Upper lobe of right lung (tissue), 1 donor: ENCODE results near the gene SIT1. TPM values are rescaled to one million over a fixed set of nuclear protein-coding genes. Genes with fewer than 3 reads are reported as not detected.

Experiments used
- ATAC-seq: fragments of 200-7000 bp; cut with Tn5 transposase; one replicate; pipeline ENCODE4 v1.9.1; 2020; ENCODE audit warnings: mild to moderate bottlenecking, moderate library complexity
- DNase-seq: peaks from one replicate; pipeline ENCODE4 v3.0.0-alpha.2; 2020
- H3K27ac ChIP-seq: fragments of 200-600 bp; one replicate; pipeline ENCODE4 v1.8.0; 2022
- H3K27me3 ChIP-seq: fragments of 200-600 bp; one replicate; pipeline ENCODE4 v1.8.0; 2022; ENCODE audit warnings: mild to moderate bottlenecking
- H3K36me3 ChIP-seq: fragments of 200-600 bp; one replicate; pipeline ENCODE4 v1.8.0; 2022
- H3K4me1 ChIP-seq: fragments of 200-600 bp; one replicate; pipeline ENCODE4 v1.8.0; 2022
- H3K4me3 ChIP-seq: fragments of 200-600 bp; one replicate; pipeline ENCODE4 v1.8.0; 2022; ENCODE audit warnings: mild to moderate bottlenecking
- H3K9me3 ChIP-seq: fragments of 200-600 bp; one replicate; pipeline ENCODE4 v1.8.0; 2022
- CTCF ChIP-seq: fragments of 200-600 bp; IDR thresholded peaks from one replicate; pipeline ENCODE4 v1.8.0; 2022; ENCODE audit warnings: antibody characterized with exemption
- intact Hi-C: fragments of 100-400 bp; cut with DNase I; formaldehyde crosslinking; loops from one replicate; pipeline ENCODE4 v1.11.0; 2022
- total RNA-seq: library from RNA; stranded (reverse); fragmentation: NEBNext Ultra II Directional; extraction: Animal tissue kit (Norgen Biotek cat#: 25700); gene quantifications from one replicate; pipeline ENCODE4 v1.2.1, GENCODE V29; 2021
- donor health status: DM: no; HTN: yes; CAD: no; lungs with severe emphysema.

The SIT1 gene
- total RNA-seq, 1 donor from 2014 or later: 2.2 TPM

GRCh38 chr9:35686222-35687203, 35.8 kb upstream of the SIT1 start:
- peak overlapping the region; percentile 3 for H3K4me3 ChIP-seq
- DNase-seq: no peak
- H3K27ac ChIP-seq: no peak overlapping the region
- ATAC-seq: peak; percentile 7
- H3K9me3 ChIP-seq: no peaks in the 10 kb centered on the region
- H3K36me3 ChIP-seq: peaks cover 10% of the 10 kb centered on the region
- no peak for TF ChIP-seq CTCF
- intact Hi-C loops: no loop called here
- no peaks in the 10 kb centered on the region for H3K27me3 ChIP-seq
- H3K4me1 ChIP-seq: peaks cover 14% of the 10 kb centered on the region

- H3K27ac ChIP-seq: no peak overlapping the region
- no peaks in the 10 kb centered on the region for H3K27me3 ChIP-seq
- TF ChIP-seq CTCF: no peak
- no peaks in the 10 kb centered on the region for H3K9me3 ChIP-seq
- intact Hi-C loops: no loop called here
- ATAC-seq (no peak), DNase-seq (no peak)
- H3K4me3 ChIP-seq: no peak overlapping the region
- peaks cover 10% of the 10 kb centered on the region for H3K36me3 ChIP-seq
- peaks cover 10% of the 10 kb centered on the region for H3K4me1 ChIP-seq
These were observed 34.8 kb upstream of the SIT1 start for GRCh38 chr9:35685506-35685905.

- Histone ChIP-seq H3K4me3 (no peak overlapping the region), H3K27me3 (no peaks in the 10 kb centered on the region), H3K36me3 (peaks cover 10% of the 10 kb centered on the region), H3K9me3 (no peaks in the 10 kb centered on the region), H3K4me1 (peaks cover 7% of the 10 kb centered on the region), H3K27ac (no peak overlapping the region)
- intact Hi-C loops: no loop called here
- no peak for TF ChIP-seq CTCF
- ATAC-seq (no peak), DNase-seq (no peak)
These were observed 34.2 kb upstream of the SIT1 start for GRCh38 chr9:35684921-35685320.

GRCh38 chr9:35683323-35683722, 32.6 kb upstream of the SIT1 start:
- DNase-seq (no peak), ATAC-seq (peak; percentile 65)
- no peak for TF ChIP-seq CTCF
- Histone ChIP-seq H3K4me1 (no peaks in the 10 kb centered on the region), H3K27me3 (no peaks in the 10 kb centered on the region), H3K9me3 (no peaks in the 10 kb centered on the region), H3K27ac (no peak overlapping the region), H3K36me3 (peaks cover 10% of the 10 kb centered on the region), H3K4me3 (no peak overlapping the region)
- intact Hi-C loops: no loop called here

GRCh38 chr9:35682520-35683315, 32.0 kb upstream of the SIT1 start:
- Histone ChIP-seq H3K4me3 (no peak overlapping the region), H3K36me3 (peaks cover 10% of the 10 kb centered on the region)
- no peak for DNase-seq

More at GRCh38 chr9:35682520-35683315, 32.0 kb upstream of the SIT1 start:
- no peaks in the 10 kb centered on the region for H3K27me3 ChIP-seq
- no peak for TF ChIP-seq CTCF
- no peaks in the 10 kb centered on the region for H3K4me1 ChIP-seq
- no peaks in the 10 kb centered on the region for H3K9me3 ChIP-seq
- no peak for ATAC-seq
- H3K27ac ChIP-seq: no peak overlapping the region
- intact Hi-C loops: no loop called here
